SKM-1 (cell line): Measurements from ENCODE around the gene RUNDC3A.
"Not testable (repeated sequence)": the region's sequence is repeated elsewhere in the genome, so short reads cannot be mapped to it uniquely, and the experiment has no call there.

Experiments used
- DNase-seq: peaks from one replicate; lab custom pipeline; 2025; ENCODE audit not compliant: unreplicated experiment; lab: John Stamatoyannopoulos, UW

RUNDC3A gene

GRCh38 chr17:44318077-44318892 lies 9.9 kb downstream of the RUNDC3A start:
- no peak for DNase-seq

- DNase-seq, result no peak
Measured at GRCh38 chr17:44320066-44320465, 11.7 kb downstream of the RUNDC3A start.

GRCh38 chr17:44321246-44322120 lies 13.1 kb downstream of the RUNDC3A start:
- no peak for DNase-seq

- DNase-seq, result no peak
Measured at GRCh38 chr17:44322236-44322895, 14.0 kb downstream of the RUNDC3A start.

- DNase-seq, result no peak
Measured at GRCh38 chr17:44323359-44324091, 15.1 kb downstream of the RUNDC3A start.

GRCh38 chr17:44324092-44324570 lies 15.7 kb downstream of the RUNDC3A start:
- no peak for DNase-seq

GRCh38 chr17:44324571-44325275 lies 16.3 kb downstream of the RUNDC3A start, which contains the start of gene SLC25A39:
Gene SLC25A39, minus strand, starts transcription at chr17:44324823. Its CDS starts 1,261 bp downstream, at chr17:44323562.
- DNase-seq, result peak; percentile 82

GRCh38 chr17:44326861-44327444 lies 18.6 kb downstream of the RUNDC3A start:
- peak; percentile 94 for DNase-seq

GRCh38 chr17:44327715-44328449 lies 19.5 kb downstream of the RUNDC3A start:
- DNase-seq, result no peak

- not testable (repeated sequence) for DNase-seq
Measured at GRCh38 chr17:44329516-44329915, 21.1 kb downstream of the RUNDC3A start.

GRCh38 chr17:44330263-44330662 lies 21.9 kb downstream of the RUNDC3A start:
- DNase-seq, result not testable (repeated sequence)

GRCh38 chr17:44331249-44331760 lies 22.9 kb downstream of the RUNDC3A start:
- DNase-seq, result peak; percentile 61

- peak; percentile 68 for DNase-seq
Measured at GRCh38 chr17:44333371-44333770, 25.0 kb downstream of the RUNDC3A start.

GRCh38 chr17:44334315-44334714 lies 25.9 kb downstream of the RUNDC3A start:
- no peak for DNase-seq

- no peak for DNase-seq
Measured at GRCh38 chr17:44334727-44335126, 26.3 kb downstream of the RUNDC3A start.

- DNase-seq, result no peak
Measured at GRCh38 chr17:44335564-44335963, 27.2 kb downstream of the RUNDC3A start.

- no peak for DNase-seq
Measured at GRCh38 chr17:44335968-44336367, 27.6 kb downstream of the RUNDC3A start.

GRCh38 chr17:44338702-44339101 lies 30.3 kb downstream of the RUNDC3A start:
- DNase-seq, result no peak

GRCh38 chr17:44340553-44340952 lies 32.2 kb downstream of the RUNDC3A start:
- DNase-seq, result not testable (repeated sequence)
